Measurements from ENCODE around the gene STK32A.

STK32A gene

DNA sequence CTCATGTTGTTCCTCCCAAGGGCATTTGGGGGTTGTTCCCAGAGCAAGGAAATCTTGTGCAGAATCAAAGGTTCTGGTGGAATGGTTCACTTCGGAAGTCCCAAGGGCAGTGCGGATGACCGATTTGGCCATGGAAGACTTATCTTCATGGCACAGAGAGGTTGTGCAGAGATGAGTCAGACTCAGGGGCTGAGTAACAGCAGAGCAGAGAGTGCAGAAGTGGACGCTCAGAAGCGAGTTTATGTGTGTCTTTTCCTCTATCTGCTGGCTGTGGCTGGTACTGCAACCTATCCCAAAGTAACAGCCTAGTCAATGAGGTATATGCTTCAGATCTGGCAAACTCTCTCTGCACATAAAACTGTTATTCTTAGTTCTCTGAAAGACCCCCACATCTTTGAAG is 157.0 kb downstream of the STK32A start:
- no peak for DNase-seq (ENCODE audit: low read depth)

DNA sequence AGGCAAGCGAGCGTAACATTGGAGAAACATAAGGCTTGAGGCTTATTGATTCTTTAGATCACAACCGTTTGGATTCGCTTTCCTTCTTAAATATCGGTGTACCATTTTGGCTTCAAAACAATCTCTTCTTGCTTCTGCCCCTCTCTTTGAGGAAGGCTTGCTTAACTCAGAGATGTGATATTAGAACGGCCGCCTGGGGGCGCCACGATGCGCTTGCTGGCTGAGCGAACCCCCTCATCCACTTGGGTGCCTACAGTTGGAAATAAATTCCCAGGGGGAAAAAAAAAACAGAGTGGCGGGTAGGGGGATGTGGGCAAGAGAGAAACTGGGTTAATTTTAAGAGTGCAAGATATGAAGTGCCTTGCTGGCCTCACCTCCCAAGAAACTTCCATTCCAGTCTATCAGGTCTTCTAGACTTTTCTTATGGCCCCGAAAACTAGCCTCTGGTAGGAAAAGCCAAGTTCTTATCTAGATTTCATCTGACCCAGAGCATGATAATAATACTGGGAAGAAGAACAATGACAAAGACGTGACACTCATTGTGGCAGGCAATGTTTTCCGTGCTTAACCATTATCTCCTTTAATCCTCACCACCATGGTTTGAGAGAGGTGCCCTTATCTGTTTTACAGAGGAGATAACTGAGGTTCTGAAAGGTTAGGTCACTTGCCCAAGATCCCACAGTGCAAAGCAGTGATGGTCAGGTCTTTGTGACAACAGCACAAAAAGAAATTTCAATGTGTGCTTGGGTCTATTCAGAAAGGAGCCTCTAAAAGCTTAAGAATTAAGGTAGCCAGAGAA is 159.2 kb downstream of the STK32A start:
- DNase-seq (ENCODE audit: low read depth): no peak

DNA sequence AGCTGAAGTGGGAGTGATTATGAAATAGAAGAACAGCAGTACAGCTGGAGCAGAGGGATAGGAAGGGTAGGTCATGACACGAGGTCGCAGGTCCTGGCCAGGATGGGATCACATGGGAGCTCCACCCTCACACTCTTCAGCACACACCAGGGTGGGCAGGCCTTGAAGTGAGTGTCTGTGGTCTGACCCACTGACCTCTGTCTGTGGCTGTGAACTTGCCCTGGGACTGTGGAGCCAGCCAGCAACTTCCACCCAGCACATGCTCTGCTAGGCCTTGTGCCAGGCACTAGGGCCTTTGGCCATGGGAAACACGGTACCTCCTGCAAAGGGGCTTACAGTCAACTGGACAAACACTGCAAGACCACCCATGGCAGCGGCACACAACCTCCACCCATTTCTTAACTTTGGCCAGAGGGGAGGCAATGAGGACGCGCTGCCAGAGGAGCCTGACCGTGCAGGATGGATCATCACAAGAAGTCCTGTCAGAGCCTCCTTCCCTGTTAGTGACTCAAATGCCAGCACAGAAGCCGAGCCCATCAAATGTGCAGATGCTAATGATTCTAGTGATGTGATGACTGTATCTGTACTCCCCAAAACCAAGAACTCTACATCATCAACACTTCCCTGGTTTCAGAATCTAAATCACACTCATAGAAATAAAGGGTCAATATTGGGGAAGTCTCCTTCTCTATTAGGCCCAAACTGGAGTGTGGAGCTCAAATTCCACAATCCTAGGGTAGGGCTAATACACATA is 161.4 kb downstream of the STK32A start:
- DNase-seq (ENCODE audit: low read depth): no peak

DNA sequence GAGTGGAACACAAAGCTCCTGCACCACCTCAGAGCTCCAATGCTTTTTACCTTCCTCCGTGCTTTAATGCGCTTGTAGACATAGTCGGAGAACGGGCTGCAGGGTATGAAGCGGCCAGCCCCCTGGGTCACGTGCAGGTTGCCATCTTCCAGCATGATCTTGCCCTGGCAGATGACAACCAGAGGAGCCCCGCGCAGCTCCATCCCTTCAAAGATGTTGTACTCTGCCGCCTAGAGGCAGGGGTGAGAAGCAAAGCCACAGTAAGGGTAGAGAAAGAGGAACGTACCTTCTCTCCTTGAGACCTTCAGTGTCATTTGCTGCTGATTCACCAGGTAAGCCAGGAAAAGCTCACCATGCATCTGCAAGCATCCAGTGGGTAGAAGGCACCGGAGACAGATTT is 162.8 kb downstream of the STK32A start:
- DNase-seq (ENCODE audit: low read depth): no peak

DNA sequence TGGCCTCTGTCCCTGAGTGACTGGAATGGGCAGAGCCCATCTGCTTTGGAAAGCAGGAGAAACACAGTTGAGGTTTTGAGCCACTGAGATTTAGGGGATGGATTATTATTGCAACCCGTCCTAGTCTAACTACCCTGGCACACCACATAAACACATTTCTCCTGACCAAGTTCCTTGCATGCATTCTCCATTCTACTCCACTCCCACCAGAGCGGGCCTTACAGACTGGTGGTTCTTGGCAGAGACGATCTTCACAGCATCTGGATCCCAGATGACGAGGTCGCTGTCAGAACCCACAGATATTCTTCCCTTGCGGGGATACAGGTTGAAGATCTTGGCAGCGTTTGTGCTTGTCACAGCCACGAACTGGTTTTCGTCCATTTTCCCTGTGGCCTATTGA is 164.0 kb downstream of the STK32A start:
- DNase-seq (ENCODE audit: low read depth): no peak

DNA sequence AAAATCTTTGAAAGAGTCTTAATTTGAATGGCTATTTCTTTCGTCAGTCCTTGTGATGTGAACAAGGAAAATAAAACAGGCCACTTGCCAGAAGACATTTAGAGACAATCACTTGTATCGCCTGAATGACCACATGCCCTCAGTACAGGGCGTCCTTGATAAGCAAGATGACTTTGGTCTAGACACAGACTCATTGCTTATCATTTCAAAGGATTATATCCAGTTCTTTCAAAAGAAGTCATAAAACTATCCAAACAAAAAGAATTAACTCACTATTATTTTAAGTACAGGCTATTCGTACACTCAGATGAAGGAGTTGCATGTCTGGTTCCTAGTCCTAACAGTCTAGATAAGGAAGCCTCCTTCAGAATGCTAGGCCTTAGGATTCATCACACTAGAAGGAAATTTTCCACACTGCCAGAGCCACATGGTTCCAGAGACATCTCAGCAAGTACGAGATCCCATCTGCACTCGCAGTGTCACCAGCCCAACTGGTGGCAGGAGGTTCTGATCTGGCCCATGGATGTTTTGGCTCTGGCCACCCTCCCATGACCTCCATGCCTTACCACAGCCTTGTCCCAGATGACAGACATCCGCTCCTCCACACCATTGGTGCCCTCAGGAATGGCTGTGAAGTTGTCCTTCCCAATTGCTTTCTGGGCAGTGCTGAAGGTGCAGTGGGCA is 165.4 kb downstream of the STK32A start:
- no peak for DNase-seq (ENCODE audit: low read depth)

DNA sequence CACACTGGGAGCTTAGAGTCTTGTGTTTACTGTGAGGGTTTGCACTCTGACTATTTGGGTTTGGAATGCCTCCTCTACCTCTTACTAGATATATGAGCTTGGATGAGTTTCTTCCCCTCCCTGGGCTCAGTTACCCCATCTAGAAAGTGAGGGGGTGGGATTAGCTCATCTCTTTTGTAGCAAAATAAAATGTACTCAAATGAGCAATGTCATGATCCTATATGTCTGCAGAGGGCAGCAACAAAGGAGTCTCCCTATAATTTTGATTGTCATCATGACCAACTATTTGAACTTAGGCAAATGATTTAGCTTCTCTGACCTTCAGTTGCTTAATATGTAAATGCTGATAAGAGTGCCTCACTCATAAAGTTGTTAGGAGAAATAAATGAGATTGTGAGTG is 166.1 kb downstream of the STK32A start:
- no peak for DNase-seq (ENCODE audit: low read depth)

DNA sequence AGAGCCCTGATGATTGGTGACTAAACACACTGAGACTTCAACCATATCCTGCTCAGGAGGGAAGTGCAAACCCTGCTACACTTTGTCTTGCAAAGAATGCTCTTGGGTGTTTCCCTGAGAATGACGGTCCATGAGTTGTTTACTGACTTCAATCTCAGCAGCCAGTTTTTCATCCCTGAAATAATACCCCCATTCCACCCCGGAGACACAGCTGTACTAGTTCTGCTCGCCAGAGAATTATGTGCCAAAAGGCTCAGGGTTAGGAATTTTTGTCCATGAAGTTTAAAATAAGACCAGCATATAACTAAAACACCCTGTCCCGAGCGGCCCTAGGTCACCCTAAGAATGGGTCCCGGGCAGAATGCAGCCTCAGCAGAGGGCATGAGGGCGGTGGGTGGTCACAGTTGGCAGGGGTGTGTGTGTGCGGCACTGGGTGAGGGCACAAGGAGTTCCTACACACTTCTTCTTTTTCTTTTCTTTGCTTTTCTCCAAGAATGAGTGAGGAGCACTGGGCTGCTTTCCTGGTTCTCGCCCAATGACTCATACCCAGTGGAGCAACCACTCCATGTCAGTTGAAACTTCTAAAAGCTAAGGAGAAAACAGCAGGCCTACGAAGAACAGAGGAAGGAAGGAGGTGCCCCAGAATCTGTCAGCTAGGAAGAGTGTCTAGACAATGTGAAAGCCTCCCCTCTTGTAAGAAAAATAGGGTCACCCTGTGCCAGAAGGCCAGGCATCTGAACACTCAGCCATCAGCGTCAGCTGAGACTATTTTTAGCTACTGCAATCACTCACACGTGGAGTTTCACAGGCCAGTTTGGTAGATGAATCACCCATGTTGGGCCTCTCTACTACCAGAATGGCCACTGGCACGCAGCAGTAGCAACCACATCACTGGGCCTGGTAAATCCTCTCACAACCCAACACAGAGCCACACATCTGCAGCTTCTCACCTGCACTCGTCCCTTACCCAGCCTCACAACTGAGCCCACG is 169.1 kb downstream of the STK32A start:
- no peak for DNase-seq (ENCODE audit: low read depth)

DNA sequence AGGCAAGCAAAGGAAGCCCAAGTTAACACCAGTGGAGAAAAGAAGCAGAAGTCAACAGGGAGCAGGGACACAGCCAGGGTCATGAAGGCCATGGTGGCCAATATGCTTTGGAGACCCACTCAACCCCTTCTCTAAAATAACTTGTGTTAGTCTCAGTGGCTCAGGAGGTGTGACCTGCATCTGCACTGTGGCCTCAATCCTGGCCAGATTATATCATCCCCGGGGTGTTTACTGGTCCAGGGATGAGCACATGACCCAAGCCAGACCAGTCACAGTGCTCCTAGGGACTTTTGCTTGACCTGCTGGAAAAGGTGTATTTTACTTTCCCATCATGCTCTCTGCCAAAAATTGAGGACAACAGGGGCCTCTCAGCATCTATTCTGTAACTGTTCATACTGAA is 169.9 kb downstream of the STK32A start:
- DNase-seq (ENCODE audit: low read depth): no peak

DNA sequence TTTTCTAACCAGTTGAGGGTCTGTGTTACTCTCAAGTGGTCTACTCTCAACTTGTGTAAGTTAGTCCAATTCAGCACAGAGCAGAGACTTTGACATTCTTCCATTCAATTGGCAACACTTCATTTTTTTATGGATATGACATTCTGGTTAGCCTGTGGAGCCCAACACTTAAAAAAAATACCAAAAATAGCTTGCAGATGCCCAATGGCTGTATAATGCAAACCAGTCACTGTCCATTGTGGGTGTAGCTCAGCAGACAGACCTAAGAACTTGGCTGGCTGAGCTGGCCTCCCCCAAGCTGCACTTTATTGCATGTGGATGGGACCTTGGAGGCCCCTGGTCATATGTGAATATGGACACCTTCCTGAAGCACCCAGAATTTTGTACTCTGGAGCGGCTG is 171.8 kb downstream of the STK32A start:
- no peak for DNase-seq (ENCODE audit: low read depth)

DNA sequence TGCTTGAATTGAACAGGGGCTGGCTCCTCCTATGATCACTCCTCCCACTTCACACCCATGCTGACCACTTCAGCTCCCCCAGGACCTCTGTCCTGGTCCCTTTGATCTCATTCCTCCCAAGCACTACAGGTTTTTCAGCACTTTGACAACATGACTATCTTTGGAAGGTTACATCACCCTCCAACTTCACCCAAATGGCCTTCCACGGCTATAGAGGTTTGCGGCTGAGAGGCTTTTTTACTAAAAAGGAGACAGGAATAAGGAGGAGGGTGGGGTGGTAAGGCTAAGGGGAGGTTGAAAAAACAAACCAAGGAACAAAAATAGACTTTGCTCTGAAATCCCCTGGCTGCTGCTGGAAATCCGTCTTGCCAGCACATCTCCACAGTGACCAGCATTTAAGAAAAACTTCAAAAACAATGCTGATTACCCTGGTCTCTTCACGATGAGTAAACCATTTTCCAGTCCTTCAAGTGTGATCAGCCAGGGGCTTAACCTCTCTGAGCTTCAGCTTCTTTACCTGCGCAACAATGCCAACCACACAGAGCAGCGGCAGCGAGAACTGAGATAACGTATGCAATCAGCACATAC is 172.4 kb downstream of the STK32A start:
- DNase-seq (ENCODE audit: low read depth): no peak

DNA sequence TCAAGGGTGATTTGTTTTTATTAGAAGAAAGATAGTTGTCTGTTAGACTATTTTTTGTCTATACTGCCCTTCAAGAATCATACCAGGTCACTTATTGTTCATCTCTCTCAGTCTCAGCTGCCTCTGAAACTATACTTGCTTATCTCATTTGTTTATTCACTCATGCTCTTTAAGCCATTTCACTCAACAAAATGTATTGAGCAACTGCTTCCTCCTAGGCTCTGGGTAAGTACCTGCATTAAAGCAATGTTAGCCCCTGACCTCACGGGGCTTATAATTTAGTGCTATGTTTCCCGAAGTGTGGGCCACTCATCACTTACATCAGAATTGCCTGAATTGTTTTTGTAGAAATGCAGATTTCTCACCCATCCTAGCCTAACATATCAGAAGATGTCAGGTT is 174.2 kb downstream of the STK32A start:
- no peak for DNase-seq (ENCODE audit: low read depth)

DNA sequence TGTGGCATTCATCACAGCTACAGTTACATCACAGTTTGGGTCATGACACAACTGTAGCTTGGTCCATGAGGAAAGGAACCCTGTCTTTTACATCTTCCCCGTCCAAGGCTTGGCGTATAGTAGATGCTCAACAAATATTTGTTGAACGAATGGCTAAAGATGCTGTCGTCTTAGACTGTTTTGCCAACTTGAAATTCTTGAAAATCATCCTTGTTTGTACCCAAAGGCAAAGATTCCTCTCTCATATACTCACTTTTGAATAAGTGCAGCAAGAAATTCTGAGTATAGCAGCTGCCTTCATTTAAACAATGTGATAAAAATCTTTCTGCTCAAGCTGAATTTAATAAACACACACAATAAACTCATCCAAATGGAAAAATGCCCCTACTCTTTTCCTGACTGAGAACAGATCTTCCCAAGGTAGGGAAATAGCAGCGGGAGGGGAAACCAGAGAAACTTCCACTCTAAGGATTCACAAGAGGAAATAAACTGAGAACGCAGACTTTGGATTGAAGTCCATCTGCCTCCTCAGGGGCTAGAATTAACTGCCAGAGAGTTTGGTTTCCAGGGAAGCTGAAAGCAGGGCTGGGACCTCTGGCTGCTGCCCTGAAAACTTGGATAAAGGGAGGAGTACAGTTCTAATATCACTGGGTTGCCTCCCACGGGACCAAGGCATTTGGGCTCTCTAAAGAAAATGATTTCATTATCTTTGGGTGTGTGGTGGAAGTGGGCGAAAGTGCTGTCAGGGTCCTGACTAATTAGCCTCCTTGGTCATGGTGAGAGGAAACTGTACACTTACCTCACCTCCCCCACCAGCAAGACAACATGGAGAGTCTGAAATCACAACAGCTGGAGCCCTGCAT is 175.9 kb downstream of the STK32A start:
- no peak for DNase-seq (ENCODE audit: low read depth)

DNA sequence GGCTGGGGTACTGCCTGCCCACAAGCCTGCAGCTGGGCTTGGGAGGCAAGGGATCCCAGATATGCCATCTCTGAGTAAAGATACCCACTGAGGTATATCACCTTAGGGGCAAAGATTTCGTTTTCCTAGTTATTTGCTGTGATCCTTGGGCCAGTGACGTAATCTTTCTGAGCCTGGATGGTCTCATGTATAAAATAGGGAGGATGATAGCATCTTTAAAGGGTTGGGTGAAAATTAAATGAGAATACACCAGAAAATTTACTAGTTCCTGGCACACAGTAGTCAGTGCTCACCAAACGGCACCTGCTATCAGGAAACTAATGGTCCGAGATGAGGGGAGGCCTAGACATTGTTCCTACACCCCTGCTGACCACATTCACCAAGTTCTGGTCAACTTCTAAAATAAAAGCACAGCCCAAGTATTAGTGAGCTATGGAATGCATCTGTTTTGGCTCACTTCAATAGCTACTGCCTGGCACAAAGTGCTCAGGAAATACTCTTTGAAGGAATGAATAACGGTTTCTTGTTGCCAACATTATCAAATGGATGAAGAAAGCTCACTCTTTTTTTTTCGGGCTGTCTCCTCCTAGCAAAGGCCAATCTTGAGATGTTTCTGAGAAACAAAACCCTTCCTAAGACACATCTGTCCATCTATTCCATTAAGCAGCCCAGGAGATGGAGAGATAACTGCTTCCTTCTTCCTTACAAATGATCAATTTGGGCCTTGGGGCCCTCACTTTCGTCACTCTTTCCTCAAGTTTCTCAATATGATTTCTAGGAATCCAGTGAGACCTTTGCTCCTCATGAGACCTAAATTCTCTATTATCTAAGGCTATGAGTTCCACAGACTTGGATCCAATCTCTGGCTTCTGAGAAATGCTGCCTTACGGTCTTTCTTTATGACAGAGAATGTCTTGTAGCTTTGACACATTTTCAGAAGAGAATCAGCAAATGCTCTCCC is 176.8 kb downstream of the STK32A start:
- no peak for DNase-seq (ENCODE audit: low read depth)

DNA sequence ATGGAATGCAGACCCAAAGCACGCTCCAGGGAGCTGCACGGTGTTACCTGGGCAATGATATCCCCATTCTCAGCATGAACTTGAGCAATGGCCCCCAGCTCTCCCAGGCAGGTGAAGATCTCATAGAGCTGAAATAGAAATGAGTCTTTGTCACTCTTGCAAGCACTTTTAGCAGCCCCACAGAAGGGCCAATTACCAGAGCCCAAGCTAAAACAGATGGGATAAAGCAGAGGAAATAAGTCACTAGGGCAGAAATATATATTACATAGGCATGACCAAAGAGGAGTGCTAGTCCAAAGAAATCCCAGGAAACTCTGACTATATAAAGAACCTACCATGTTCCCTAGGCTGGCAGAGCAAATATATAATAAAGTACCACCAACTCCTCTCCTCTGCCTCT is 177.7 kb downstream of the STK32A start:
- no peak for DNase-seq (ENCODE audit: low read depth)

DNA sequence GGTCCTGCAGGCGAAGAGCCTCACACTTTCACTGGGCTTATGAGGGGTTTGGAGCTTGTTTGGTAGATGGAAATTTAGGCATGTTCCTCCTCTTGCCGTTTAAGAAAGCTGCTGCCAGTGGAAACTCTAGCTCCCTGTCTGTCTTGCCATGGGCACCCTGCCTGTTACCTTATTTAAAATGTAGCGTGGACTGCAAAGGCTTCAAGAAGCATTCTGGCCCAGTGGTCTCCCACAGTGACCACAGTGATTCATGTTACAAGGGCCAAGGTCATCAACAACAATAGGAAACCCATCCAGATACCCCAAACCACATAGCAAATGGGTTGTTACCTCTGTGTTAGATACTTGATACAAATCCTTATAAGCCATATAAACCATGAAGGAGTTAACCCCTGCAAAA is 178.4 kb downstream of the STK32A start:
- no peak for DNase-seq (ENCODE audit: low read depth)

DNA sequence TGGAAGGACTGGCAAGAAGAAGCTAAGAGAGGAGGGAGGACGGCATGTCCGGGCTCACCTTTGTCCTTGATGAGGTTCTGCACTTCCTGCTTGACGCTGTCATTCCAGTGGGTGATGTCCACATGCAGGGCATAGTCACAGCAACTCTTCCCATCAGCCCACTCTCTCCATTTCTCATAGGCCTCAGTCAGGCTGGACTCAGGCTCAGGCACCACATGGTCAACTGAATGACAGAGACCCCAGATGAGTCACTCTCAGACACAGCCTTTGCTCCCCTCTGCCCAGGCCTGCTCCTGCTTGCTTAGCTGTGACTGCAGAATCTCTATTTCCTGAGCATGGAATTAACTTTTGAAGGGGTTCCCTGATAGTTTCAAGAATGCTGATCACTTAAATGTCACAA is 180.8 kb downstream of the STK32A start:
- no peak for DNase-seq (ENCODE audit: low read depth)

DNA sequence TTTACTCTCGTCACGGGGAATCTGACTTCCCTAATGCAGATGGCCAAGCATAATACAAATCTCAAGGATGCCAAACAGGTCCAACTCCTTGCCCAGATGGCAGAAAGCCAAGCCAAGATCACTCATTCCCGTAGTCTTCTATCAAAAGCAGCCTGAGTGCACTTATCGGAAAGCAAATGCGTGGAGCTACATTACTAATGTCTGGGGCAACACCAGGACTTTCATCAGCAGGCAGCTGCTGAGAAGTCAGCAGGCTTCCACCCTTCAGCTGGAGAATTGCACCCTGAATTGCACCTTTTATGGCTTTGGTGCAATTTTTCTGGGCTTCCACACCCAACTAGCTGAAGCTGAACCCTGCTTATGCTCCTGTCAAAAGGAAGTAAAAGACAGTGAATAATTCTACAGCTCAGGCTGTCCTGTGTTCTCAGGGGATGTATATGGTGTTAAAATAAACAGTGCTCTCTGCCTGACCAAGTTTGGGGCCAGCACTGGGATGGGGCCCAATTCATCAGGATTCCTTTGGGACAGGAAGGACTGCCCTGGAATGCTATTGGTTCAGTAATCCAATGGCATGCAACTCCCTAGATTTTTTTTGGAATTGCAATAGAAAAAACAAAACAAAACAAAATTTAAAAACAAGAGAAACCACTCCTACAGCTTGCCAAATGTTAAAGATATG is 182.4 kb downstream of the STK32A start:
- no peak for DNase-seq (ENCODE audit: low read depth)

DNA sequence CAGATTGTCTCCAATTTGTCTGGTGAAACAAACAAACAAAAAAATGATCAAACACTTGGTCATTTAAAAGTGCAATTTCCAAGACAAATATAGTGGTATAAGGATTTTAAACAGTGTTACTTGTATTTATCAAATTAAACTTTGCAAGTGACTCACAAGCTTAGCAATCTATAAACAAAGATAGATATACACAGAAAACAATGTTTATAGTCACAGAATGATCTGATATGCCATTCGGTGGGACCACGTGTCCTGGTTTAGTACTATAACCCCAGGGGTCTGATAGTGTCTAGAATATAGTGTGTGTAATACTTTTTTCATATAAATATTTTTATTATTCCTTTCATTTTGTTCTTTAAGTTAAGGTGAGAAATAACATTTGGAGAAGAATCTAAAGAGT is 183.8 kb downstream of the STK32A start:
- no peak for DNase-seq (ENCODE audit: low read depth)
